ENCODE data around the gene TPRG1L.

Gene TPRG1L

GRCh38 chr1:3578906-3579305, 45.9 kb upstream of the TPRG1L start:
- no peak for TF ChIP-seq TAF1 (IDR thresholded peaks at IDR 0.05; ENCODE audit: borderline replicate concordance, insufficient read depth, low read length)
- TF ChIP-seq REST (IDR thresholded peaks at IDR 0.05; ENCODE audit: insufficient read depth in 1 of 2, low read depth in 2 of 2, low read length in 2 of 2) = no peak
- TF ChIP-seq FOXP2 (optimal IDR thresholded peaks at IDR 0.05; ENCODE audit: borderline replicate concordance, extremely low read depth, extremely low read length, insufficient read depth) = no peak
- TF ChIP-seq POLR2AphosphoS5 (IDR thresholded peaks at IDR 0.05; ENCODE audit: low read depth, low read length) = no peak
- TF ChIP-seq SIN3A (IDR thresholded peaks at IDR 0.05; ENCODE audit: borderline replicate concordance, insufficient read depth, low read length) = no peak

GRCh38 chr1:3579626-3580025, 45.2 kb upstream of the TPRG1L start:
- no peak for TF ChIP-seq FOXP2 (optimal IDR thresholded peaks at IDR 0.05; ENCODE audit: borderline replicate concordance, extremely low read depth, extremely low read length, insufficient read depth)
- no peak for TF ChIP-seq TAF1 (IDR thresholded peaks at IDR 0.05; ENCODE audit: borderline replicate concordance, insufficient read depth, low read length)
- TF ChIP-seq SIN3A (IDR thresholded peaks at IDR 0.05; ENCODE audit: borderline replicate concordance, insufficient read depth, low read length) = no peak
- no peak for TF ChIP-seq REST (IDR thresholded peaks at IDR 0.05; ENCODE audit: insufficient read depth in 1 of 2, low read depth in 2 of 2, low read length in 2 of 2)
- no peak for TF ChIP-seq POLR2AphosphoS5 (IDR thresholded peaks at IDR 0.05; ENCODE audit: low read depth, low read length)

- no peak for TF ChIP-seq FOXP2 (optimal IDR thresholded peaks at IDR 0.05; ENCODE audit: borderline replicate concordance, extremely low read depth, extremely low read length, insufficient read depth)
- no peak for TF ChIP-seq REST (IDR thresholded peaks at IDR 0.05; ENCODE audit: insufficient read depth in 1 of 2, low read depth in 2 of 2, low read length in 2 of 2)
- TF ChIP-seq TAF1 (IDR thresholded peaks at IDR 0.05; ENCODE audit: borderline replicate concordance, insufficient read depth, low read length) = no peak
- no peak for TF ChIP-seq POLR2AphosphoS5 (IDR thresholded peaks at IDR 0.05; ENCODE audit: low read depth, low read length)
- TF ChIP-seq SIN3A (IDR thresholded peaks at IDR 0.05; ENCODE audit: borderline replicate concordance, insufficient read depth, low read length) = no peak
Measured at GRCh38 chr1:3580231-3580630, 44.6 kb upstream of the TPRG1L start.

GRCh38 chr1:3581296-3582036, 43.3 kb upstream of the TPRG1L start:
- TF ChIP-seq SIN3A (IDR thresholded peaks at IDR 0.05; ENCODE audit: borderline replicate concordance, insufficient read depth, low read length) (no peak), FOXP2 (optimal IDR thresholded peaks at IDR 0.05; ENCODE audit: borderline replicate concordance, extremely low read depth, extremely low read length, insufficient read depth) (no peak), POLR2AphosphoS5 (IDR thresholded peaks at IDR 0.05; ENCODE audit: low read depth, low read length) (no peak), REST (IDR thresholded peaks at IDR 0.05; ENCODE audit: insufficient read depth in 1 of 2, low read depth in 2 of 2, low read length in 2 of 2) (no peak), TAF1 (IDR thresholded peaks at IDR 0.05; ENCODE audit: borderline replicate concordance, insufficient read depth, low read length) (no peak)

Data from PFSK-1 (cell line).